ENCODE data around the gene CEACAM16. TPM values are rescaled to one million over a fixed set of nuclear protein-coding genes. Genes with fewer than 3 reads are reported as not detected.

Gene CEACAM16
- total and polyA plus RNA-seq, 12 donors, result 0.27 to 1.4 (median 0.57) TPM; not detected in 7

DNA sequence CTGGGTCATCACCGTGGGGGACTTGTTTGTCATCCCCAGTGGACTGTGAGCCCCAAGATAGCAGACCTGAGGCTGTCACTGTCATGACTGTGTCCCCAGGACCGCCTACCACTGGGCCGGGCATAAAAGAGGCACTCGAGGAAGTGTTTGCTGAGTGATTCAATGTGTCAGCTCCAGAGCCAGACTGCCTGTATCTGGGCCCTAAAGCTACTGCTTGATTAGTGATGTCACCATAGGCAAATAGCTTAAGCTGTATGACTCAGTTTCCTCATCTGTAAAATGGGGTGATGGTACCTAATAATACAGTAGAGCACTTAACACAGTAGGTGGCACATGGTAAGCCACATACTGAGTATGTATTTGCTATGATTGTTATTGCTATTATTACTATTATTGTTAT is 38.9 kb upstream of the CEACAM16 start:
- Histone ChIP-seq H3K9me3 (replicated peaks in 1 of 3) (no peaks in the 10 kb centered on the region), H3K27ac (no peak overlapping the region), H3K27me3 (no peaks in the 10 kb centered on the region), H3K4me1 (replicated peaks in 1 of 2) (peaks cover 0 to 4% of the 10 kb centered on the region in 2 donors), H3K4me3 (no peak overlapping the region), H3K36me3 (replicated peaks in 1 of 2) (peaks cover 0 to 66% of the 10 kb centered on the region in 2 donors)
- TF ChIP-seq, protein P1, sequence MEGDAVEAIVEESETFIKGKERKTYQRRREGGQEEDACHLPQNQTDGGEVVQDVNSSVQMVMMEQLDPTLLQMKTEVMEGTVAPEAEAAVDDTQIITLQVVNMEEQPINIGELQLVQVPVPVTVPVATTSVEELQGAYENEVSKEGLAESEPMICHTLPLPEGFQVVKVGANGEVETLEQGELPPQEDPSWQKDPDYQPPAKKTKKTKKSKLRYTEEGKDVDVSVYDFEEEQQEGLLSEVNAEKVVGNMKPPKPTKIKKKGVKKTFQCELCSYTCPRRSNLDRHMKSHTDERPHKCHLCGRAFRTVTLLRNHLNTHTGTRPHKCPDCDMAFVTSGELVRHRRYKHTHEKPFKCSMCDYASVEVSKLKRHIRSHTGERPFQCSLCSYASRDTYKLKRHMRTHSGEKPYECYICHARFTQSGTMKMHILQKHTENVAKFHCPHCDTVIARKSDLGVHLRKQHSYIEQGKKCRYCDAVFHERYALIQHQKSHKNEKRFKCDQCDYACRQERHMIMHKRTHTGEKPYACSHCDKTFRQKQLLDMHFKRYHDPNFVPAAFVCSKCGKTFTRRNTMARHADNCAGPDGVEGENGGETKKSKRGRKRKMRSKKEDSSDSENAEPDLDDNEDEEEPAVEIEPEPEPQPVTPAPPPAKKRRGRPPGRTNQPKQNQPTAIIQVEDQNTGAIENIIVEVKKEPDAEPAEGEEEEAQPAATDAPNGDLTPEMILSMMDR (IDR thresholded peaks at IDR 0.05), result no peak
- no peak for TF ChIP-seq POLR2A (IDR thresholded peaks at IDR 0.05)
- no peak for DNase-seq
- WGBS, 4 donors, result 89 to 100% (median 90%) methylated on average over 1 to 4 of the region's 4 CpGs
- intact Hi-C loops (cut with DNase I), result no loop called here

DNA sequence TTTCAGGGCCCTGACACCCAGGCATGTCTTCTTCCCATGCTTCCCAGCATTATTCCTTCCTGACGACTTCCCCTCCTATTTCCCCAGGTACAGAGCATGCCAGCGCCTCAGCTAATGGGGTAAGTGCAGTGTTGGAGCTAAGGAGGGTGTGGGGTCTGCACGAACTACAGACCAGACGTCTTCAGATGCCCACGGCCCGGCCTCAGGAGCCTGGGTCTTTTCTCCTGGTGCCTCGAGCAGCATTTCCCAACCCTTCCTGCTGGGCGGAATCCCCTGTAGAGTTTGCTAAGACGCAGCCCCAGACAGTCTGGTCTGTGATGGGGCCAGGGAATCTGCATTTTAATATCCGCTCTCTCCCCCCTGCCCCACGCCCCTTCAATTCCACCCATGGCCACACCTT is 37.7 kb upstream of the CEACAM16 start:
- H3K27ac ChIP-seq, result no peak overlapping the region
- WGBS, 4 donors, result 80 to 92% (median 87%) methylated on average over 2 to 11 of the region's 11 CpGs
- peaks cover 0 to 55% of the 10 kb centered on the region in 2 donors for H3K36me3 ChIP-seq (replicated peaks in 1 of 2)
- H3K4me3 ChIP-seq, result no peak overlapping the region
- TF ChIP-seq, protein P1 (IDR thresholded peaks at IDR 0.05), result no peak
- no peak for TF ChIP-seq POLR2A (IDR thresholded peaks at IDR 0.05)
- H3K27me3 ChIP-seq, result no peaks in the 10 kb centered on the region
- peaks cover 0 to 4% of the 10 kb centered on the region in 2 donors for H3K4me1 ChIP-seq (replicated peaks in 1 of 2)
- intact Hi-C loops (cut with DNase I), result no loop called here
- no peaks in the 10 kb centered on the region for H3K9me3 ChIP-seq (replicated peaks in 1 of 3)
- DNase-seq, result no peak

DNA sequence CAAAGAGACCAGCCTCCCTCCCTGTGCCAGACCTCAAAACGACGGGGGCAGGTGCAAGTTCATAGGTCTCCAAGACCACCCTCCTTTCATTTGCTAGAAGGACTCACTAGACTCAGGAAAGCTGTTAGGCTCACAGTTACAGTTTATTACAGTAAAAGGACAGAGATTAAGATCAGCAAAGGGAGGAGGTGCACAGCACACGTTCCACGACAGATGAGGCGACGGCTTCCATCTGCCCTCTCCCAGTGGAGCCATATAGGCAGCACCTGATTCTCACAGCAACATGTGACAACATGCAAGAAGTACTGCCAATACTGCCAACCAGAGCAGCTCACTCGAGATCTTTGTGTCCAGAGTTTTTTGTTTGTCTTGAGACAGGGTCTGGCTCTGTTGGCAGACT is 37.0 kb upstream of the CEACAM16 start:
- TF ChIP-seq POLR2A (IDR thresholded peaks at IDR 0.05), result no peak
- TF ChIP-seq, protein P1 (IDR thresholded peaks at IDR 0.05), result no peak
- H3K4me3 ChIP-seq, result no peak overlapping the region
- no peaks in the 10 kb centered on the region for H3K9me3 ChIP-seq (replicated peaks in 1 of 3)
- no peak for DNase-seq
- intact Hi-C loops (cut with DNase I), result no loop called here
- peaks cover 0 to 49% of the 10 kb centered on the region in 2 donors for H3K36me3 ChIP-seq (replicated peaks in 1 of 2)
- WGBS, 4 donors, result 45 to 72% (median 63%) methylated on average over 2 to 7 of the region's 7 CpGs
- peak overlapping the region in 1 of 5 donors; percentile 63 for H3K27ac ChIP-seq
- H3K27me3 ChIP-seq, result no peaks in the 10 kb centered on the region
- H3K4me1 ChIP-seq (replicated peaks in 1 of 2), result peaks cover 0 to 4% of the 10 kb centered on the region in 2 donors

DNA sequence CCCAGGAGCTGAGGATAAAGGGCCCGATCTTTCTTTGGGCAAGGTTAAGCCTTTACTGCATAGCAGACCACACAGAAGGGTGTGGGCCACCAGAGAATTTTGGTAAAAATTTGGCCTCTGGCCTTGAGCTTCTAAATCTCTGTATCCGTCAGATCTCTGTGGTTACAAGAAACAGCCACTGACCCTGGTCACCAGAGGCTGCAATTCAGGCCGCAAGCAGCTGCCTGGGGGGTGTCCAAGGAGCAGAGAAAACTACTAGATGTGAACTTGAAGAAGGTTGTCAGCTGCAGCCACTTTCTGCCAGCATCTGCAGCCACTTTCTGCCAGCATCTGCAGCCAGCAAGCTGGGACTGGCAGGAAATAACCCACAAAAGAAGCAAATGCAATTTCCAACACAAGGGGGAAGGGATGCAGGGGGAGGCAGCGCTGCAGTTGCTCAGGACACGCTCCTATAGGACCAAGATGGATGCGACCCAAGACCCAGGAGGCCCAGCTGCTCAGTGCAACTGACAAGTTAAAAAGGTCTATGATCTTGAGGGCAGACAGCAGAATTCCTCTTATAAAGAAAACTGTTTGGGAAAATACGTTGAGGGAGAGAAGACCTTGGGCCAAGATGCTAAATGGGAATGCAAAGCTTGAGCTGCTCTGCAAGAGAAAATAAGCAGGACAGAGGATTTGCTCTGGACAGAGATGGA is 36.1 kb upstream of the CEACAM16 start:
- no peak for DNase-seq
- Histone ChIP-seq H3K4me3 (no peak overlapping the region), H3K9me3 (replicated peaks in 1 of 3) (no peaks in the 10 kb centered on the region), H3K4me1 (replicated peaks in 1 of 2) (peaks cover 0 to 4% of the 10 kb centered on the region in 2 donors), H3K36me3 (replicated peaks in 1 of 2) (peaks cover 0 to 45% of the 10 kb centered on the region in 2 donors), H3K27ac (peak overlapping the region in 1 of 5 donors; percentile 63), H3K27me3 (no peaks in the 10 kb centered on the region)
- TF ChIP-seq, protein P1 (IDR thresholded peaks at IDR 0.05), result no peak
- TF ChIP-seq POLR2A (IDR thresholded peaks at IDR 0.05), result no peak
- WGBS, 4 donors, result 52 to 60% (median 56%) methylated on average over 6 to 7 of the region's 7 CpGs
- intact Hi-C loops (cut with DNase I), result no loop called here
